ENCODE data around the gene NEAT1.

The NEAT1 gene

GRCh38 chr11:65418431-65418680 is 4.2 kb upstream of the NEAT1 start:
- TF ChIP-seq REST (IDR thresholded peaks at IDR 0.05; ENCODE audit: insufficient read depth in 1 of 2, low read depth in 2 of 2, low read length in 2 of 2) (no peak), TAF1 (IDR thresholded peaks at IDR 0.05; ENCODE audit: borderline replicate concordance, insufficient read depth, low read length) (no peak), SIN3A (IDR thresholded peaks at IDR 0.05; ENCODE audit: borderline replicate concordance, insufficient read depth, low read length) (no peak), POLR2AphosphoS5 (IDR thresholded peaks at IDR 0.05; ENCODE audit: low read depth, low read length) (no peak), FOXP2 (optimal IDR thresholded peaks at IDR 0.05; ENCODE audit: borderline replicate concordance, extremely low read depth, extremely low read length, insufficient read depth) (no peak)

- TF ChIP-seq POLR2AphosphoS5 (IDR thresholded peaks at IDR 0.05; ENCODE audit: low read depth, low read length) (peak; percentile 52; the same call in 1 of the 2 replicates), TAF1 (IDR thresholded peaks at IDR 0.05; ENCODE audit: borderline replicate concordance, insufficient read depth, low read length) (peak; percentile 51; the same call in 1 of the 2 replicates), SIN3A (IDR thresholded peaks at IDR 0.05; ENCODE audit: borderline replicate concordance, insufficient read depth, low read length) (peak; percentile 78; the same call in 1 of the 2 replicates), FOXP2 (optimal IDR thresholded peaks at IDR 0.05; ENCODE audit: borderline replicate concordance, extremely low read depth, extremely low read length, insufficient read depth) (no peak), REST (IDR thresholded peaks at IDR 0.05; ENCODE audit: insufficient read depth in 1 of 2, low read depth in 2 of 2, low read length in 2 of 2) (peak in 1 of 2 experiments; percentile 35; a peak in 1 of 4 replicates)
Observed at GRCh38 chr11:65418681-65419459, 3.7 kb upstream of the NEAT1 start.

- TF ChIP-seq TAF1 (IDR thresholded peaks at IDR 0.05; ENCODE audit: borderline replicate concordance, insufficient read depth, low read length): no peak
- TF ChIP-seq SIN3A (IDR thresholded peaks at IDR 0.05; ENCODE audit: borderline replicate concordance, insufficient read depth, low read length): no peak
- no peak for TF ChIP-seq FOXP2 (optimal IDR thresholded peaks at IDR 0.05; ENCODE audit: borderline replicate concordance, extremely low read depth, extremely low read length, insufficient read depth)
- no peak for TF ChIP-seq REST (IDR thresholded peaks at IDR 0.05; ENCODE audit: insufficient read depth in 1 of 2, low read depth in 2 of 2, low read length in 2 of 2)
- no peak for TF ChIP-seq POLR2AphosphoS5 (IDR thresholded peaks at IDR 0.05; ENCODE audit: low read depth, low read length)
Observed at GRCh38 chr11:65419460-65419771, 3.2 kb upstream of the NEAT1 start.

DNA sequence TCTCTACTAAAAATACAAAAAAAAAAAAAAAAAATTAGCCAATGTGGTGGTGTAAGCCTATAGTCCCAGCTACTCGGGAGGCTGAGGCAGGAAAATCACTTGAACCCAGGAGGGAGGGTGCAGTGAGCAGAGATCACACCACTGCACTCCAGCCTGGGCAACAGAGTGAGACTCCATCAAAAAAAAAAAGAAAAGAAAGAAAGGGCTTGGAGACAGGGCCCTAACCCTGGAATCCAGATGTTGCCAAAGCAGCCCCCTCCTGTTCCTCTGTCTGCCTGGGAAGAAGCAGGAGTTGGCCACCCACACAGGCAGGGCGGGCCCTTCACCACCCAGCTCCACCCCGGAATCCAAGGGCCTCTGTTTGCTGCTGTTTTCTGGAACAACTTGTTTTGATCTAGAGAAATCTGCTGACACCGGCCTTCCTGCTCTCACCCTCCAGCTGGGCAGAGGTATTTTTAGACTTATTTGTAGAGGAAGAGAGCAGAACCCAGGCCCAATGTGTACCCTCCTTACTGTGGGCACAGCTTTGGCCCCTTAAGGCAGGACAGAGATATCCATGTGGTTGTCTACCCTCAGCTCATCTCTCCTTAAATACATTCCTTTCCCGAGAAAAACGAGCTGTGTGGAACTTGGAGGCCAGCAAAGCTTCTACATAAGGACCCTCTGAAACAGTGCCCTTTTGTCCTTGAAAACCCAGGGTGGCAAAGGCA is 2.7 kb upstream of the NEAT1 start:
- peak; percentile 40 for TF ChIP-seq POLR2AphosphoS5 (IDR thresholded peaks at IDR 0.05; ENCODE audit: low read depth, low read length)
- TF ChIP-seq SIN3A (IDR thresholded peaks at IDR 0.05; ENCODE audit: borderline replicate concordance, insufficient read depth, low read length): no peak

- TF ChIP-seq REST (IDR thresholded peaks at IDR 0.05; ENCODE audit: insufficient read depth in 1 of 2, low read depth in 2 of 2, low read length in 2 of 2): no peak
- no peak for TF ChIP-seq TAF1 (IDR thresholded peaks at IDR 0.05; ENCODE audit: borderline replicate concordance, insufficient read depth, low read length)
Observed at GRCh38 chr11:65420506-65420905, 2.1 kb upstream of the NEAT1 start.
